GM18507 (cell line): ENCODE results near the gene OCA2.
"Not testable (repeated sequence)": the region's sequence is repeated elsewhere in the genome, so short reads cannot be mapped to it uniquely, and the experiment has no call there.

Experiments
- DNase-seq: peaks from one replicate; pipeline ENCODE4 v3.0.0; 2011; ENCODE audit warnings: low read depth; ENCODE audit not compliant: insufficient read length; ENCODE audit errors: extremely low spot score
- FAIRE-seq: peaks from 2 replicates; lab custom pipeline; 2011; peaks lifted over from hg19 to GRCh38; lab: Jason Lieb, UNC

OCA2 gene

DNA sequence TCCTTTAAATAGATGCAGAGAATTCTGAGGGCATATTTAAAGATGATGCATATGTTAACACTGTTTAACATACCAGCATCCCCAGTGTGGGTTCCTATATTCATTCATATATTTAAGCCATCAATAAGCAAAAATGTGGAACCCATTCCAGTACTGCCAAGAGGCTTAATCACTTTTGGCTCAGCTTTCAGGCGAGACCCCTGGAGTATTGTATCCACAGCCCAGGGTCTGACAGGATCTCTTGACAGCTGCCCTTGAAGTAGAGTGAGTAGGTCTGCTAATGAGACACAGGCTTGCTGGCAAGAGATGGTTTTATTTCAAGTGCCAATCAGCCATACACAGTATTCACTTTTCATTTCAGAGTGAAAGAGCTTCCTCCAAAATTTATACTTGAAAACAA lies 367.3 kb downstream of the OCA2 start:
- FAIRE-seq: no peak
- DNase-seq: no peak

DNA sequence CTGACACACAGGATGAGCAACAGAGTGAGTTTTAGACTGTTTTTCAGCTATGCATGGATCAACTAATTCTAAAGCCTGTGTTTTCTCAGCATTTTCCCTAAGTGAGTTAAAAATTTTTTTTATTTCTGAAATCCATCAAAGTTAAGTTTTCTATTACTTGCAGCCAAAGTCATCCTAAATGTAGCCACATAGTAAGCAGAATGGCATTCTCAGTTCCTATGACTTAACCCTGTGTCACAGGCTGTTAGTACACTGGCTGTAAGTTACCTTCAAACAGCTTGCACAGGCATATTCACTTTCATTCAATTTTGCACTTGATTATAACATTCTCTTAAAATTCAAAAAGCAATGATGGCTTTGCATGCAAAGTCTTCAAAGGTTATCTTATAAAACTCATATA lies 368.2 kb downstream of the OCA2 start:
- DNase-seq (no peak), FAIRE-seq (no peak)

DNA sequence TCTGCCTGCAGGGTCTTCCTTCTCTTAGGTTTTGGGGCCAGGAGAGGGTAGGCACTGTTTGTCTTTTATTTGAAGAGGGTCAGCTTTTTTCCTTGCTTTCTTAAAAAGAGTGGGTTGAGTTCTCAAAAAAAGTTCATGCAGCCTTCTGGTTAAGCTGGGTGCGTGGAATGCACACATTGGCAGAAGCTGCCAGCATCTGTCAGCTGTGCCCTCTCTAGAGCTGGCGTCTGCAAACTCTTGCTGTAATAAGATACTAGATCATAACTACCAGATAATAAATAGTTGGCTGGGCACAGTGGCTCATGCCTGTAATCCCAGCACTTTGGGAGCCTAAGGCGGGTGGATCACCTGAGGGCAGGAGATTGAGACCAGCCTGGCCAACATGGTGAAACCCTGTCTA lies 373.4 kb downstream of the OCA2 start:
- FAIRE-seq: no peak
- no peak for DNase-seq

DNA sequence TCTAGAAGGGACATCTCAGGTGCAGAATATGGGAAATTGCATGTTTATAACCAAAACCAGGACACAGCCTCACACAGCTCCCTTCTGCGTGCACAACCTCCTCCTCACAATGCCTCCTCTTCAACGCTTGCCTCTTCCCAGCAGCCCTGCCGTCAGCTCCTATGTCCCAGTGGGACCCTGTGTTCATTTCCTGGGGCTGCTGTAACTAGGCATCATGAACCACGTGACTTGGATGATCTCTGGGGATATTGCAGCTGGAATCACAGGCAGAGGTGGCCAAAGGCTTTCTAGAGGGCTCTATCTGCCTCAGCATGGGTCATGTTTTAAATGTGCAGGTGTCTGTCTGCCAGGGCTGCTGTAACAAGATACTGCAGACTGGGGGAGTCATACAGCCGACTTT lies 375.3 kb downstream of the OCA2 start:
- FAIRE-seq (no peak), DNase-seq (no peak)

DNA sequence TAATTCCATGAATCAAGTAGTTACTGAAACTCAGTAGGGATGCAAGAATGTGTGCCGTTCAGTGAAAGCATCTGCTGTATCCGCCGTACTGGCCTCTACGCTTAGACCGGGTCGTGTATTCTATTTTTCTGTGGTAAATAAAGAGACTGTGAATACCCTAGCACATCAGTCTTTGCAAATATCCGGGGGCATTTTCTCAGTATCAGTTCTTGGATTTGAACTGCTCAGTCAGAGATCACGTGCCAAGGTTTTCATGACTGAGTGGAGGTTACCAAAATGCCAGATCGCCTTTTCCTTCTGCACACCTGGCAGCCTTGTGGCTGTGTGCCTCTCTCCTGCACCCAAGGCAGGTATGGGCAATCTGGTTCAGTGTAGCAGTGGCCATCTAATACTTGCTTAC lies 377.0 kb downstream of the OCA2 start:
- no peak for DNase-seq
- no peak for FAIRE-seq

DNA sequence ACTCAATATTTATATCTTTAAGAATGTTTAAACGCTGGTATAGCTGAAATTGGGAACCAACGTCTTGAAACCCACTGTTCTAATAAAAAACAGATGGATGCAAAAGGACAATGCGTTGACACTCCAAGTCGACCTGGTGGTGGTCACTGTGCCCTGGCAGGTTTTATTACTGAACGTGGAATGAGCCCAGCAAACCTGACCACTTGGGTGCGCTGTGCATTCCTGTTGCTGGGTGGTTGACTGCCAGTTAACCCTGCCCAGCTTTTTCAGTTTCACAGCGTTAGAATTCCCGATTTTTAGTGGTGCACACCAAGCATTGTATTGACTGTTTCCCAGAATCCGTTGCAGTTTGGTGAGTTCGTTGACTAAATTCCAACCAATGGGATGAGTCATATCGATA lies 384.4 kb downstream of the OCA2 start:
- FAIRE-seq: no peak
- DNase-seq: no peak

DNA sequence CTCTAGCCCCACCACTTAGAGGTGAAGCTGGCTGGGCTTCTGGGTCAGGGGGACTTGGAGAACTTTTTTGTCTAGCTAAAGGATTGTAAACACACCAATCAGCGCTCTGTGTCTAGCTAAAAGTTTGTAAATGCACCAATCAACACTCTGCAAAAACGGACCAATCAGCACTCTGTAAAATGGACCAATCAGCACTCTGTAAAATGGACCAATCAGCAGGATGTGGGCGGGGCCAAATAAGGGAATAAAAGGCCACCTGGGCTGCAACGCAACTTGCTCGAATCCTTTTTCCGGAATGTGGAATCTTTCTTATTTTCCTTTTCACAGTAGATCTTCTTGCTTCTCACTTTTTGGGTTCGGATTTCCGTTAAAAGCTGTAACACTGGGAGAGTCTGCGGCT lies 385.3 kb downstream of the OCA2 start:
- not testable (repeated sequence) for FAIRE-seq

DNA sequence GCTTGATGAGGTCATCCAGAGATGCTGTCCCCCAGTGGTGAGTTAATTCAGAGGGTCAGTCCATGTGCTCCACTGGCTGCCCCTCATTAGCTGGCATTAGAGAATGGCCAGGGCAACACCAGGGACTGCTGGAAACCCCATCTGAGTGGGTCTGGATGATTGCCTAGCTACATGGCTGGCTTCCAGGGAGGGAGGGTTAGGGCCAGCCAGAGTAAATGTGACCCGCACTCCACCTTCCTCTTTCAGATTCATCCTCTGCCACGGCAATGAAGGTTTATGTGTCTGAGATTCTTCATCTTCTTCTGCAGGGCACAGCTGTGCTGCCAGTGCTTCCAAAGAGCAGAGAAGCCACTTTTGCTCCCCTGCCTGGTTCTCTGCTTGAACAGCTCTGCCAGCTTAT lies 391.9 kb downstream of the OCA2 start:
- FAIRE-seq (no peak), DNase-seq (no peak)

More for the DNA sequence above, 385.3 kb downstream of the OCA2 start:
- not testable (repeated sequence) for DNase-seq

DNA sequence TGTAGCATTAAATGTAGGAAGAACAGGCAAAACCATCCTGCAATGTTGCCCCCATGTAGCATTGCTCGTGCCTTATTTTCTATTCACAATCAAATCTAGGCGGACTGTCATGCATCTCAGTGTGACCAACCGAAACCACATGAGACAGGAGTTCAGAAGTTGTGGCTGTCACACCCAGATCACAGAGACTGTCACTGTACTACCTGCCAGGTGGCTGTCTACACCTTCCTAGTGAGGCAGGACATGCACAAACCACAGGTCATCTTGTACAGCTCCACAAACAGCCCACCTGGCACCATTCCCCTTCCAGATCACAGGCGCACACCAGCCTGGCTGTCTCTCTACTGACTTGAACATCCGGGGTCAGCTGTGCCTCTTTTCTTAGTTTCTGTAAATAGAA lies 392.8 kb downstream of the OCA2 start:
- no peak for DNase-seq
- no peak for FAIRE-seq

DNA sequence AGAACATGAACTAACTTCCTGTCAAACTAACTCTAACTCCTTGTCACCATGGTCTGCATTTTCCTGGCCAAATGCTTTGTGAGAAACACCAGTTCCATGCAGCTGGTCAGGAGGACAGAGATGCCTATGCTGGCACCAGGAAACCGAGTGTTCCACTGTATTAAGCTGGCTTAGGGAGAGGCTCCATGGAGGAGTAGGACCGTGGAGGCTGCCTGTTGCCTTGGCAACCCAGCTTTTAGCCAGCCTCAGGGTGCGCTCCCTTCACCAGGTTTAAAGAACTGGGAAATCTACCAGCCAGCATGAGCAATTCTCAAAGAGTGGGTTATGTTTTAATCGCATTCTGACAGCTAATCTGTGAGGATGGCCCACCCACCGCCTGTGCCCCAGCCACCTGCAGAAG lies 394.1 kb downstream of the OCA2 start:
- DNase-seq: no peak
- FAIRE-seq: no peak
